WERI-Rb-1 (cell line): ENCODE measurements around the gene NPBWR2.

Experiments used
- DNase-seq: peaks from one replicate; pipeline ENCODE4 v3.0.0-alpha.2; 2020
- H3K27ac ChIP-seq: fragments of 250-450 bp; sonication (Bioruptor Pico); 2 replicates; pipeline ENCODE4 v1.5.1; 2020; ENCODE audit warnings: mild to moderate bottlenecking, moderate library complexity
- H3K27me3 ChIP-seq: fragments of 250-450 bp; sonication (Bioruptor Pico); 2 replicates; pipeline ENCODE4 v1.5.1; 2021; ENCODE audit warnings: mild to moderate bottlenecking, low read depth, moderate library complexity; ENCODE audit not compliant: insufficient read depth, severe bottlenecking
- H3K36me3 ChIP-seq: fragments of 250-450 bp; sonication (Bioruptor Pico); 2 replicates; pipeline ENCODE4 v1.5.1; 2020; ENCODE audit warnings: mild to moderate bottlenecking, moderate library complexity
- H3K4me3 ChIP-seq: 2 replicates; pipeline ENCODE4 v1.5.1; 2011; ENCODE audit warnings: low read depth, mild to moderate bottlenecking, control low read depth, low read length
- H3K9me3 ChIP-seq: fragments of 250-450 bp; sonication (Bioruptor Pico); 2 replicates; pipeline ENCODE4 v1.5.1; 2021; ENCODE audit warnings: mild to moderate bottlenecking, moderate library complexity; ENCODE audit not compliant: severe bottlenecking
- TF ChIP-seq, protein P1 (sequence below): IDR thresholded peaks from 2 replicates; pipeline ENCODE4 v1.5.1; 2011; ENCODE audit warnings: low read depth, mild to moderate bottlenecking, control low read depth, inconsistent platforms, low read length

NPBWR2 gene

GRCh38 chr20:64065062-64065973, 42.0 kb downstream of the NPBWR2 start:
- H3K4me3 ChIP-seq = no peak overlapping the region
- H3K27me3 ChIP-seq = no peaks in the 10 kb centered on the region
- TF ChIP-seq, protein P1, sequence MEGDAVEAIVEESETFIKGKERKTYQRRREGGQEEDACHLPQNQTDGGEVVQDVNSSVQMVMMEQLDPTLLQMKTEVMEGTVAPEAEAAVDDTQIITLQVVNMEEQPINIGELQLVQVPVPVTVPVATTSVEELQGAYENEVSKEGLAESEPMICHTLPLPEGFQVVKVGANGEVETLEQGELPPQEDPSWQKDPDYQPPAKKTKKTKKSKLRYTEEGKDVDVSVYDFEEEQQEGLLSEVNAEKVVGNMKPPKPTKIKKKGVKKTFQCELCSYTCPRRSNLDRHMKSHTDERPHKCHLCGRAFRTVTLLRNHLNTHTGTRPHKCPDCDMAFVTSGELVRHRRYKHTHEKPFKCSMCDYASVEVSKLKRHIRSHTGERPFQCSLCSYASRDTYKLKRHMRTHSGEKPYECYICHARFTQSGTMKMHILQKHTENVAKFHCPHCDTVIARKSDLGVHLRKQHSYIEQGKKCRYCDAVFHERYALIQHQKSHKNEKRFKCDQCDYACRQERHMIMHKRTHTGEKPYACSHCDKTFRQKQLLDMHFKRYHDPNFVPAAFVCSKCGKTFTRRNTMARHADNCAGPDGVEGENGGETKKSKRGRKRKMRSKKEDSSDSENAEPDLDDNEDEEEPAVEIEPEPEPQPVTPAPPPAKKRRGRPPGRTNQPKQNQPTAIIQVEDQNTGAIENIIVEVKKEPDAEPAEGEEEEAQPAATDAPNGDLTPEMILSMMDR = no peak
- no peak overlapping the region for H3K27ac ChIP-seq
- H3K36me3 ChIP-seq = no peaks in the 10 kb centered on the region
- DNase-seq = no peak
- H3K9me3 ChIP-seq = no peaks in the 10 kb centered on the region

DNA sequence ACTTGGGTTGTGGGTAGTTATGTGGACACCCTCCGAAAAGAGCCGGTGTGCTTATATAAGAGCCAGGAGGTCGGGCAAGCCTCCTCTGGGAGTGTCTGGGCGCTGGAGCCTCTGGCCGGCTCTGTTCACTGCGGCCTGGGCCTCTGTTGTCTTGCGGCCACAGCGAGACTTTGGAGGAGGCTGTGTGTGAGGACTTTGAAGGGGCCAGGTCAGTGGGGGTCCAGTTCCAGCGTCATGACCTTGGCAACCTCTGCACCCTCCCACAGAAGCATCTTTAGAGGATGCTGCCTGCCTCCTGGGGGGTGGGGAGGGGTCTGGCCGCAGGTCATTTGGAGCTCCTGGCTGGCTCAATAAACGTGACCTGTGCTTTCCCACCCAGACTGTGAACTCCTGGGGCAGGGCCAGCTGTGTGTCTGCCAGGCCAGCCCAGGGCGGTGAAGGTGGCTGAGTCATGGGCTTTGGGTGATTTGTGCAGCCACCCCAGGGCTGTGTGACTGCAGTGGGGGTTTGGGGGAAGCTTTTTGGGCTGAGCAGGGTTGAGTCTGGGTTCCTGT, 43.1 kb downstream of the NPBWR2 start:
- H3K36me3 ChIP-seq = no peaks in the 10 kb centered on the region
- H3K4me3 ChIP-seq = no peak overlapping the region
- DNase-seq = no peak
- H3K27ac ChIP-seq = no peak overlapping the region
- H3K27me3 ChIP-seq = no peaks in the 10 kb centered on the region
- TF ChIP-seq, protein P1 = no peak
- H3K9me3 ChIP-seq = no peaks in the 10 kb centered on the region

GRCh38 chr20:64063389-64064144, 43.8 kb downstream of the NPBWR2 start:
- Histone ChIP-seq H3K4me3 (peak overlapping the region; percentile 65), H3K27me3 (no peaks in the 10 kb centered on the region), H3K27ac (peak overlapping the region; percentile 50), H3K36me3 (no peaks in the 10 kb centered on the region), H3K9me3 (no peaks in the 10 kb centered on the region)
- DNase-seq = no peak
- TF ChIP-seq, protein P1 = no peak

- H3K9me3 ChIP-seq = no peaks in the 10 kb centered on the region
- H3K4me3 ChIP-seq = peak within 1 kb of the TSS; percentile 65
- DNase-seq = peak; percentile 93
- H3K36me3 ChIP-seq = no peaks in the 10 kb centered on the region
- H3K27me3 ChIP-seq = no peaks in the 10 kb centered on the region
- TF ChIP-seq, protein P1 = no peak
- peak within 1 kb of the TSS; percentile 69 for H3K27ac ChIP-seq
These were observed 44.6 kb downstream of the NPBWR2 start, which contains the start of gene TCEA2 for GRCh38 chr20:64062596-64063388. TSS of gene TCEA2 (plus strand) at chr20:64063198. CDS start at chr20:64063313, 115 bp downstream.

GRCh38 chr20:64062276-64062595, 45.1 kb downstream of the NPBWR2 start:
- Histone ChIP-seq H3K9me3 (no peaks in the 10 kb centered on the region), H3K27ac (peak overlapping the region; percentile 69)

More at GRCh38 chr20:64062276-64062595, 45.1 kb downstream of the NPBWR2 start:
- TF ChIP-seq, protein P1 = no peak
- no peak for DNase-seq
- Histone ChIP-seq H3K27me3 (no peaks in the 10 kb centered on the region), H3K36me3 (no peaks in the 10 kb centered on the region), H3K4me3 (peak overlapping the region; percentile 45)
